Mesenchymal stem cell (in vitro differentiated cells and primary cell): ENCODE measurements around the gene FOSL2. TPM values are rescaled to one million over a fixed set of nuclear protein-coding genes. Genes with fewer than 3 reads are reported as not detected.

ENCODE experiments used
- DNase-seq: peaks from one replicate; pipeline ENCODE4 v3.0.0-alpha.2; 2013
- H2AFZ ChIP-seq: one replicate; pipeline ENCODE4 v1.6.1; 2013; ENCODE audit warnings: low read depth, mild to moderate bottlenecking, control low read depth, inconsistent platforms, low read length, moderate library complexity
- H2AK5ac ChIP-seq: 2 replicates; pipeline ENCODE4 v1.6.1; 2013; ENCODE audit warnings: low read length, moderate library complexity, mild to moderate bottlenecking, inconsistent platforms; ENCODE audit not compliant: severe bottlenecking
- H2BK120ac ChIP-seq: one replicate; pipeline ENCODE4 v1.6.1; 2013; ENCODE audit warnings: low read depth, mild to moderate bottlenecking, inconsistent platforms, low read length, moderate library complexity
- H2BK12ac ChIP-seq, 2 experiments: one replicate each; pipeline ENCODE4 v1.6.1; 2013; ENCODE audit warnings: inconsistent platforms in 2 of 2, low read length in 2 of 2, mild to moderate bottlenecking in 2 of 2, moderate library complexity in 2 of 2, control low read depth in 1 of 2
- H2BK15ac ChIP-seq: one replicate; pipeline ENCODE4 v1.6.1; 2013; ENCODE audit warnings: mild to moderate bottlenecking, low read depth, inconsistent platforms; ENCODE audit not compliant: poor library complexity, severe bottlenecking
- H2BK5ac ChIP-seq: 2 replicates; pipeline ENCODE4 v1.6.1; 2013; ENCODE audit warnings: low read depth, mild to moderate bottlenecking, low read length, control low read depth, inconsistent platforms; ENCODE audit not compliant: poor library complexity, severe bottlenecking
- H3K14ac ChIP-seq, 2 experiments: one replicate each; pipeline ENCODE4 v1.6.1; 2013; ENCODE audit warnings: inconsistent platforms in 2 of 2, low read length in 2 of 2, control low read depth in 1 of 2, mild to moderate bottlenecking in 1 of 2, moderate library complexity in 1 of 2
- H3K18ac ChIP-seq, 2 experiments: one replicate each; pipeline ENCODE4 v1.6.1; 2013; ENCODE audit warnings: inconsistent platforms in 2 of 2, low read length in 2 of 2, control low read depth in 1 of 2, low read depth in 1 of 2, mild to moderate bottlenecking in 1 of 2
- H3K23ac ChIP-seq, 2 experiments: one replicate each; pipeline ENCODE4 v1.6.1; 2013; ENCODE audit warnings: inconsistent platforms in 2 of 2, low read length in 2 of 2, mild to moderate bottlenecking in 2 of 2, moderate library complexity in 2 of 2, control low read depth in 1 of 2
- H3K27ac ChIP-seq: 2 replicates; pipeline ENCODE4 v1.5.1; 2013; ENCODE audit warnings: mild to moderate bottlenecking, moderate library complexity, low read length, control low read depth, inconsistent platforms; ENCODE audit not compliant: poor library complexity, severe bottlenecking
- H3K27me3 ChIP-seq, 2 experiments: 2 replicates each; pipeline versions ENCODE4 v1.6.1 to v1.7.0; 2013; ENCODE audit warnings: low read length in 2 of 2, mild to moderate bottlenecking in 2 of 2, moderate library complexity in 2 of 2, control low read depth in 1 of 2, inconsistent platforms in 1 of 2; ENCODE audit not compliant: control insufficient read depth in 1 of 2, insufficient read depth in 1 of 2
- H3K36me3 ChIP-seq, 2 experiments: 2 replicates each; pipeline versions ENCODE4 v1.6.1 to v1.7.0; 2013; ENCODE audit warnings: low read length in 2 of 2, control low read depth in 1 of 2, inconsistent platforms in 1 of 2, low read depth in 1 of 2, mild to moderate bottlenecking in 1 of 2; ENCODE audit not compliant: insufficient read depth in 2 of 2, control insufficient read depth in 1 of 2
- H3K4ac ChIP-seq, 2 experiments: one replicate each; pipeline ENCODE4 v1.6.1; 2013; ENCODE audit warnings: inconsistent platforms in 2 of 2, low read length in 2 of 2, mild to moderate bottlenecking in 2 of 2, moderate library complexity in 2 of 2, control low read depth in 1 of 2, low read depth in 1 of 2
- H3K4me1 ChIP-seq: 2 replicates; pipeline ENCODE4 v1.6.1; 2013; ENCODE audit warnings: low read depth, low read length, control low read depth; ENCODE audit not compliant: control insufficient read depth, insufficient read depth
- H3K4me2 ChIP-seq: 2 replicates; pipeline ENCODE4 v1.6.1; 2013; ENCODE audit warnings: low read length, mild to moderate bottlenecking, inconsistent platforms; ENCODE audit not compliant: poor library complexity, severe bottlenecking
- H3K4me3 ChIP-seq, 2 experiments: 2 replicates each; pipeline versions ENCODE4 v1.5.1 to v1.7.0; 2013; ENCODE audit warnings: low read length in 2 of 2, mild to moderate bottlenecking in 2 of 2, control low read depth in 1 of 2, low read depth in 1 of 2; ENCODE audit not compliant: insufficient read depth in 1 of 2
- H3K79me1 ChIP-seq: replicated peaks from 2 replicates; pipeline ENCODE4 v1.6.1; 2013; ENCODE audit warnings: mild to moderate bottlenecking, control low read depth, low read length, inconsistent platforms; ENCODE audit not compliant: poor library complexity, severe bottlenecking
- H3K9ac ChIP-seq: 2 replicates; pipeline ENCODE4 v1.7.0; 2013; ENCODE audit warnings: mild to moderate bottlenecking, low read length, moderate library complexity
- H3K9me3 ChIP-seq: 2 replicates; pipeline ENCODE4 v1.7.0; 2013; ENCODE audit warnings: mild to moderate bottlenecking, low read length; ENCODE audit not compliant: control insufficient read depth
- H4K8ac ChIP-seq: one replicate; pipeline ENCODE4 v1.6.1; 2013; ENCODE audit warnings: inconsistent platforms, mild to moderate bottlenecking, low read length, moderate library complexity
- H4K91ac ChIP-seq: one replicate; pipeline ENCODE4 v1.6.1; 2013; ENCODE audit warnings: mild to moderate bottlenecking, low read length, inconsistent platforms
- WGBS: methylation state at CpG from one replicate; pipeline ENCODE4 v1.1.7; 2013; ENCODE audit warnings: mixed read lengths; 5-methylcytosine and 5-hydroxymethylcytosine counted together
- small RNA-seq: library from polyadenylated mRNA; stranded (forward); fragments of <200 nt; extraction: miRNeasy Mini kit (QIAGEN cat#:217004); gene quantifications from one replicate; pipeline ENCODE3, GENCODE V24; 2013; ENCODE audit warnings: low read depth

The FOSL2 gene

GRCh38 chr2:28463893-28464292, 71.2 kb downstream of the FOSL2 start:
- WGBS, result 85% methylated on average over 4 of the region's 4 CpGs
- H3K4ac ChIP-seq, result no peak overlapping the region
- H3K14ac ChIP-seq, result no peak overlapping the region
- H2AFZ ChIP-seq, result no peak overlapping the region
- no peak overlapping the region for H3K4me2 ChIP-seq
- no peak overlapping the region for H3K4me3 ChIP-seq
- H3K36me3 ChIP-seq, result no peaks in the 10 kb centered on the region
- H3K27me3 ChIP-seq, result no peaks in the 10 kb centered on the region
- peaks cover 11% of the 10 kb centered on the region for H3K9me3 ChIP-seq
- H4K91ac ChIP-seq, result no peak overlapping the region
- peak; percentile 28 for DNase-seq
- no peak overlapping the region for H2AK5ac ChIP-seq
- H2BK5ac ChIP-seq, result no peak overlapping the region
- no peak overlapping the region for H3K23ac ChIP-seq
- no peaks in the 10 kb centered on the region for H3K79me1 ChIP-seq
- H4K8ac ChIP-seq, result no peak overlapping the region
- H3K4me1 ChIP-seq, result no peaks in the 10 kb centered on the region
- H3K9ac ChIP-seq, result no peak overlapping the region
- no peak overlapping the region for H3K27ac ChIP-seq
- H2BK120ac ChIP-seq, result no peak overlapping the region
- no peak overlapping the region for H2BK15ac ChIP-seq
- no peak overlapping the region for H3K18ac ChIP-seq
- no peak overlapping the region for H2BK12ac ChIP-seq

- H4K8ac ChIP-seq, result no peak overlapping the region
- no peaks in the 10 kb centered on the region for H3K4me1 ChIP-seq
- peak overlapping the region; percentile 77 for H2AFZ ChIP-seq
- no peaks in the 10 kb centered on the region for H3K27me3 ChIP-seq
- no peak overlapping the region for H3K23ac ChIP-seq
- no peak overlapping the region for H3K4me3 ChIP-seq
- H3K18ac ChIP-seq, result no peak overlapping the region
- no peak overlapping the region for H3K14ac ChIP-seq
- H2AK5ac ChIP-seq, result no peak overlapping the region
- DNase-seq, result no peak
- 90% methylated on average over 4 of the region's 8 CpGs for WGBS
- peaks cover 11% of the 10 kb centered on the region for H3K9me3 ChIP-seq
- H3K27ac ChIP-seq, result no peak overlapping the region
- H3K4me2 ChIP-seq, result no peak overlapping the region
- H3K36me3 ChIP-seq, result no peaks in the 10 kb centered on the region
- H4K91ac ChIP-seq, result no peak overlapping the region
- H3K9ac ChIP-seq, result no peak overlapping the region
- no peak overlapping the region for H2BK15ac ChIP-seq
- H2BK120ac ChIP-seq, result no peak overlapping the region
- no peak overlapping the region for H2BK12ac ChIP-seq
- H3K79me1 ChIP-seq, result no peaks in the 10 kb centered on the region
- no peak overlapping the region for H2BK5ac ChIP-seq
- no peak overlapping the region for H3K4ac ChIP-seq
These were observed 72.7 kb downstream of the FOSL2 start for GRCh38 chr2:28465148-28465885.

Small RNAs within 50 kb of the gene (small RNA-seq; reads per million reads assigned to genes)
- gene AC104695.3, result not detected
- gene SNRPGP7, result not detected
